ENCODE measurements around the gene IL20RB. TPM values are rescaled to one million over a fixed set of nuclear protein-coding genes. Genes with fewer than 3 reads are reported as not detected.

The IL20RB gene
- total and polyA plus RNA-seq, 4 donors: 0.14 to 1.3 (median 0.33) TPM

DNA sequence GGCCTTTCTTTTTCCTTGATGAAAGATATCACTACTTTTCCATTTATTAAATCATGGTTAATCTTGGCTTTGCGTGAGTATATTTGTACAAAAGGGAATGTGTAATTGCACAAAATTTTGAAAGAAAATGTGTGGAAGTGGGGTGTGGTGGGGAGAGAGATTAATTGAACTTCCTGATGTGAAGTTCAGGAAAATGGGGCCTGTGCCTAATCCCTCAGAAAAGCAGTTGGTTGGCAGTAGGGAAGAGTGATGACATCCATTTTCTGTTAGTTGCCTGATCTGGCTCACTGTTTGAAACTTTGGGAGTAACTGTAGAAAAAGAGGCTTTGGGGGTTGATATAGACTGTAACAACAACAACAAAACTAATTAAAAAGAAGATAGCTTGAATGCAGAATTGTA lies 10.8 kb upstream of the IL20RB start:
- Histone ChIP-seq H3K9ac (ENCODE audit: low read depth in 1 of 2, low read length in 2 of 2) (no peak overlapping the region), H3K4me1 (ENCODE audit: control insufficient read depth in 4 of 4, insufficient read depth in 4 of 4, low read length in 3 of 4) (peaks cover 0 to 9% (median 2%) of the 10 kb centered on the region in 4 donors), H3K9me3 (ENCODE audit: control insufficient read depth in 4 of 4, low read length in 3 of 4) (no peaks in the 10 kb centered on the region), H3K27me3 (ENCODE audit: control insufficient read depth in 4 of 4, insufficient read depth in 4 of 4, low read length in 3 of 4) (no peaks in the 10 kb centered on the region), H3K36me3 (ENCODE audit: control insufficient read depth in 4 of 4, insufficient read depth in 3 of 4, low read depth in 1 of 4, low read length in 3 of 4) (peaks cover 0 to 9% (median 4%) of the 10 kb centered on the region in 4 donors), H3K27ac (ENCODE audit: low read depth in 1 of 2, low read length in 2 of 2) (no peak overlapping the region), H3K4me3 (ENCODE audit: low read depth in 1 of 3, low read length in 3 of 3) (no peak overlapping the region)
- TF ChIP-seq REST (IDR thresholded peaks at IDR 0.05) (no peak), JUND (IDR thresholded peaks at IDR 0.05) (no peak), HNF4G (IDR thresholded peaks at IDR 0.05) (no peak), YY1 (IDR thresholded peaks at IDR 0.05) (no peak), RAD21 (IDR thresholded peaks at IDR 0.05) (no peak), CTCF (IDR thresholded peaks at IDR 0.05; ENCODE audit: low read depth, low read length, missing input control) (no peak), EGR1 (IDR thresholded peaks at IDR 0.05; ENCODE audit: low read depth in 2 of 2) (no peak), HNF4A (conservative IDR thresholded peaks at IDR 0.05) (no peak), NR2F2 (IDR thresholded peaks at IDR 0.05) (no peak), SP1 (IDR thresholded peaks at IDR 0.05) (no peak), ZBTB33 (IDR thresholded peaks at IDR 0.05) (no peak), RXRA (IDR thresholded peaks at IDR 0.05) (no peak), FOXA1 (IDR thresholded peaks at IDR 0.05) (no peak), TAF1 (conservative IDR thresholded peaks at IDR 0.05) (no peak), FOXA2 (IDR thresholded peaks at IDR 0.05) (no peak), ATF3 (IDR thresholded peaks at IDR 0.05) (no peak), GABPA (IDR thresholded peaks at IDR 0.05 in 1 of 2, conservative IDR thresholded peaks at IDR 0.05 in 1 of 2) (no peak)
- TF ChIP-seq, protein P1, sequence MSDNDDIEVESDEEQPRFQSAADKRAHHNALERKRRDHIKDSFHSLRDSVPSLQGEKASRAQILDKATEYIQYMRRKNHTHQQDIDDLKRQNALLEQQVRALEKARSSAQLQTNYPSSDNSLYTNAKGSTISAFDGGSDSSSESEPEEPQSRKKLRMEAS (IDR thresholded peaks at IDR 0.05): no peak
- no peak for DNase-seq (ENCODE audit: low spot score)
- WGBS: 94% methylated on average over 1 of the region's 1 CpG
